Esophagus mucosa (tissue), 1 donor: ENCODE measurements around the gene NNT. TPM values are rescaled to one million over a fixed set of nuclear protein-coding genes. Genes with fewer than 3 reads are reported as not detected.
"Not testable (repeated sequence)": the region's sequence is repeated elsewhere in the genome, so short reads cannot be mapped to it uniquely, and the experiment has no call there.

ENCODE experiments used
- ATAC-seq: fragments of 200-7000 bp; cut with Tn5 transposase; one replicate; pipeline ENCODE4 v1.9.1; 2020
- total RNA-seq: library from RNA; stranded (reverse); gene quantifications from one replicate; pipeline ENCODE4 v1.2.4, GENCODE V29; 2023
- donor health status: DM: yes; HTN: yes; CAD: no.

Gene NNT
- 34.2 TPM for total RNA-seq

- ATAC-seq = peak; percentile 82
Observed at GRCh38 chr5:43602461-43603343, at the start of gene NNT. NNT (plus strand) TSS chr5:43603180; CDS start chr5:43609196, 6,016 bp downstream.

- no peak for ATAC-seq
Observed at GRCh38 chr5:43553381-43553780, 49.6 kb upstream of the NNT start.

GRCh38 chr5:43554497-43554896 is 48.5 kb upstream of the NNT start:
- ATAC-seq = no peak

GRCh38 chr5:43555895-43556606 is 46.9 kb upstream of the NNT start:
- ATAC-seq = peak; percentile 68

- ATAC-seq = peak; percentile 96
Observed at GRCh38 chr5:43556607-43556856, 46.4 kb upstream of the NNT start.

GRCh38 chr5:43556857-43557542 is 46.0 kb upstream of the NNT start, which contains the start of gene PAIP1:
PAIP1 (minus strand) TSS chr5:43557077; CDS start chr5:43556846, 231 bp downstream.
- ATAC-seq = peak; percentile 84

- ATAC-seq = no peak
Observed at GRCh38 chr5:43560128-43560527, 42.9 kb upstream of the NNT start.

GRCh38 chr5:43561356-43561755 is 41.6 kb upstream of the NNT start:
- no peak for ATAC-seq

GRCh38 chr5:43563321-43563720 is 39.7 kb upstream of the NNT start:
- no peak for ATAC-seq

GRCh38 chr5:43564289-43564850 is 38.6 kb upstream of the NNT start:
- no peak for ATAC-seq

- no peak for ATAC-seq
Observed at GRCh38 chr5:43565043-43565442, 37.9 kb upstream of the NNT start.

GRCh38 chr5:43567967-43568366 is 35.0 kb upstream of the NNT start:
- no peak for ATAC-seq

GRCh38 chr5:43569236-43569746 is 33.7 kb upstream of the NNT start:
- ATAC-seq = no peak

GRCh38 chr5:43570450-43571158 is 32.4 kb upstream of the NNT start:
- no peak for ATAC-seq

GRCh38 chr5:43571237-43571636 is 31.7 kb upstream of the NNT start:
- ATAC-seq = no peak

- no peak for ATAC-seq
Observed at GRCh38 chr5:43572357-43572756, 30.6 kb upstream of the NNT start.

- ATAC-seq = no peak
Observed at GRCh38 chr5:43573058-43573457, 29.9 kb upstream of the NNT start.

- not testable (repeated sequence) for ATAC-seq
Observed at GRCh38 chr5:43580402-43581210, 22.4 kb upstream of the NNT start.

GRCh38 chr5:43581398-43581797 is 21.6 kb upstream of the NNT start:
- no peak for ATAC-seq

- ATAC-seq = no peak
Observed at GRCh38 chr5:43582082-43583005, 20.6 kb upstream of the NNT start.
